Activated CD4-positive, alpha-beta T cell treated with anti-CD3 and anti-CD28 coated beads, Interleukin-2, Interleukin-4, amounts not matched to agents 100 ng/mL and 50 ng/mL, durations not matched to agents 16 hours and 8 hours (primary cell): ENCODE results near the gene ABCC1.
"Not testable (repeated sequence)": the region's sequence is repeated elsewhere in the genome, so short reads cannot be mapped to it uniquely, and the experiment has no call there.

ENCODE experiments used
- DNase-seq: peaks from one replicate; pipeline ENCODE4 v3.0.0-alpha.2; 2020; ENCODE audit warnings: low spot score

Gene ABCC1

DNA sequence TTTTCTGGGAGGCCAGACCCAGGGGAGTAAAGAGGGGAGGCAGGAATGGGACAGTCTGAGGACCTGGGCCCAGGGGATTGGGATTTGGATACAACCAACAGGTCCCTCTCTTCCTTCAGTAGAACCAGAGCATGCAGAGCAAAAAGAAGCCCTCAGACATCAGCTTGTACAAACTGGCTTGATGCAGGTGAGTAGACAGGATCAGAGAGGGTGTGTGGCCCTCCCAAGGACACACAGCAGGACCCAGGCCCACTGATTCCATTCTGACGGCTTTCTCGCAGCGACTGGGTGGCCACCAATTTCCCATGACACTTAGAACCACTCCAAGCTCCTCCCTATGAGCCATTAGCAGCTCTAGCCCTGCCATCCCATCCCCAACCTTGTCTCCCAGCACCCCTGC lies 210.2 kb downstream of the ABCC1 start:
- DNase-seq: no peak

DNA sequence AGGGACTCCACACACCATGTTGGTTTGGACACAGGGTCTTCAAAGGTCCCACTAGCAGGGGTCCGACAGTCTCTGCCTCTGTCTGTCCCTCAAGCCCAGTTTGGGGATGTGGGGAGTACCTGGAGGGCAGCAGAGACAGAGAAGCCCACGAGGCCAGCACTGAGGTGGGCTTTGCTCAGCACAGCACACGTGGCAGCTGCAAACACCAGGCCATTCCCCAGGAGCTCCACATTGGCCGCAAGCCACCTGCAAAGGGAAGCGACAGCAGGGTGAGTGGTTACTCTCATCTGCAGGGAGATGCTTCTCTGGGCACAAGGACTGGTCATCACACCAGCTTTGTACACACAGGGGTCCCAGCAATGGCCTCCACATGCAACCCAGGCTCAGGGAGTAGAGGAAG lies 211.9 kb downstream of the ABCC1 start:
- DNase-seq: no peak

DNA sequence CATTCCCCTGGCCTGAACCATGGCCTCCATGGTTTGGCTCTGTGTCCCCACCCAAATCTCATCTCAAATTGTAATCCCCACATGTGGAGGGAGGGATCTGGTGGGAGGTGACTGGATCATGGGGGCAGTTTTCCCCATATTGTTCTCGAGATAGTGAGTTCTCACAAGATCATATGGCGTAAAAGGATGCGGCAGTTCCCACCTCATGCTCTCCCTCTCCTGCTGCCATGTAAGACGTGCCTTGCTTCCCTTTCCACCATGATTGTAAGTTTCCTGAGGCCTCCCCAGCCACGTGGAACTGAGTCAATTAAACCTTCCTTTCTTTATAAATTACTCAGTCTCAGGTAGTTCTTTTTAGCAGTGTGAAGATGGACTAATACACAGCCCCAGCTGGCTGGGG lies 212.4 kb downstream of the ABCC1 start:
- not testable (repeated sequence) for DNase-seq

DNA sequence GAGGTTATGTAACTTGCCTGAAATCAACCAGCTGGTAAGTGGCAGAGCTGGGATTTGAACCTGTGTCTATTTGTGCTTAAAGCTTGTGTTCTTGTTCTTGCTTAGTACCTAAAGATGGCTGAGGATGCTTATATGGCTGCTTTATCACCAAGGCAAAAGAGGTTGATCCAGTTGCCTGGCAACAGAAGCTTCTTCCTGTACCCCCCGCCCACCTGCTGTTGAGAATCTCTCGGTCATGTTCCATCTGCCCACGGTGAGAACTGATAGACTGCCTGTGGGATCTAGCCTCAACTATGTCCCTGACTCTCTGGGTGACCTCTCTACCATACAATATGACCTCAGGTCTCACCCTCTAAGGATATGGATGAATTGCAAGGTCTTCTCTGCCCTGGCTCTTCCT lies 213.2 kb downstream of the ABCC1 start:
- DNase-seq: no peak

DNA sequence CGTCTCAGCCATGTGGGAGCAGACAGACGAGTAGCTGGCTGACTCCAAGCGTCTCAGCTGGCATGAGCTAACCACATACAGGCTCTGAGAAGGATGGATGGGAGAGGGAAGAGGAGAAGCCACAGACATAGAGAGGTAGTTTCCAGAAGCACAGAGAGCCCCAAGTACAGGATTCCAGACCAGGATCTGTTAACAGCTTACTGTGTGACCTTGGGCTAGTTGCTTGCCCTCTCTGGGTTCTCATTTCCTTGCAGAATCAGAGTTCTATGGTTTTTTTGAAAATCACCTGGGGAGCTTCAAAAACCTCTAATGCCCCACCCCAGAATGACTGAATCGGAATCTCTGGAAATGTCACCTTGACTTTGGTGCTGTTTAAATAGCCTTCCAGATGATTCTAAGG lies 213.7 kb downstream of the ABCC1 start:
- no peak for DNase-seq

DNA sequence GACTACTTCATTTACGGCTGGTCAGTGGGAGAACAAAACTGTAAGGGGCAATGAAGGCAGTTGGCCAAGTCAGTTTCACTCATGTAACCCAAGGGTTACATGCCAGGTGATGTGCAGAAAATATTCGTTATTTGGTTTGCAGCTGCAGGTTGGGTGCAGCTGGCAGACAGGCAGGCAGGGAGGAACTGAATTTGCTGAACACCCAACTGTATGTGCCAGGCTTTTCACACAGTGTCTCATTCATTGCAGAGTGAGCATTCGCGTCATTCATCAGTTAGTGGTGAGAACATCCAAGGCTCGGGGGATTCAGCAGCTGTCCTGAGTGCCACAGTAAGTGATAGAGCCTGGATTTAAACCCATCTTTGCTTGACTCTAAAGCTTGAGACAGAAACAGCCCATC lies 214.2 kb downstream of the ABCC1 start:
- DNase-seq: no peak

DNA sequence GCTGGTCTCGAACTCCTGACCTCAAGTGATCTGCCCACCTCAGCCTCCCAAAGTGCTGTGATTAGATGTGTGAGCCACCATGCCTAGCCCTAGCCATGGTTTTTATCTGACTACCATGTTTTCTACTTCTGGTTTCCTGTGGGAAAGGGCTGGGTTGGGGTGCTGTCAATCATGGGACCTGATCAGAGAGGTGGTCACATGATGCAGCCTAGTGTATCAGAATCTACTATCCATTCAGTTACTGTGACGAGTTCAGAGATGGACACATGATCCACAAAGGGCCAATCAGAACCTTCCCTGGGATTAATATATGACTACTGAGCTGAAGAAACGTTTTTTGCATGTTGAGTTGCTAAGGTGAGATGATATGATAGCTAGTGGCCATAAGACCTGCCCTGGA lies 214.8 kb downstream of the ABCC1 start:
- DNase-seq: no peak

DNA sequence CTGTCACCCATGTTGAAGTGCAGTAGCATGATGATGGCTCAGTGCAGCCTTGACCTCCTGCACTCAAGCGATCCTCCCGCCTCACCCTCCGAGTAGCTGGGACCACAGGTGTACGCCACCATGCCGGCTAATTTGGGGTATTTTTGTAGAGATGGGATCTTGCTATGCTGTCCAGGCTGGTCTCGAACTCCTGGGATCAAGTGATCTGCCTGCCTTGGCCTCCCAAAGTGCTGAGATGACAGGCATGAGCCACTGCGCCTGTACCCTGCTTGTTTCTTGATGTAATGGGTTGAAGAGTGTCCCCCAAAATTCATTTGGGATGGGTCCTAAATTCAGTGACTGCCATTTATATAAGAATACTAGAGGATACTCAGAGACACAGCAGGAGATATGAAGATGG lies 216.7 kb downstream of the ABCC1 start:
- no peak for DNase-seq

DNA sequence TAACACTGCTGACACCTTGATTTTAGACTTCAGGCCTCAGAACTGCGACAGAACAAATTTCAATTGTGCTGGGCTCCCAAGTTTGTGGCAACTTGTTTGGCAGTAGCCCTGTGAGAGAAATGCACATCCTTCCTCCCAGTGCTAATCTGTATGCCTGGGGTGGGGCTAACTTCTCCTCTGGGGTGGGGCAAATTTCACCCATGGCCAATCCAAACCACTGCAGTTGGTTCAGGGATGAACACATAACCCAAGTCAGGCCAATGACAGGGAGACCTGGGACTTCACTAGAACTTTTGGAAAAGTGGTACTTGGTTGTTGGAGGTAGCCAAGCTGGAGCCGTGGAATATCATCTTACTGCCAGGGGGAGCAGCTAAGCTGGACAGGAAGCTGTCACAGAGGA lies 217.5 kb downstream of the ABCC1 start:
- no peak for DNase-seq

DNA sequence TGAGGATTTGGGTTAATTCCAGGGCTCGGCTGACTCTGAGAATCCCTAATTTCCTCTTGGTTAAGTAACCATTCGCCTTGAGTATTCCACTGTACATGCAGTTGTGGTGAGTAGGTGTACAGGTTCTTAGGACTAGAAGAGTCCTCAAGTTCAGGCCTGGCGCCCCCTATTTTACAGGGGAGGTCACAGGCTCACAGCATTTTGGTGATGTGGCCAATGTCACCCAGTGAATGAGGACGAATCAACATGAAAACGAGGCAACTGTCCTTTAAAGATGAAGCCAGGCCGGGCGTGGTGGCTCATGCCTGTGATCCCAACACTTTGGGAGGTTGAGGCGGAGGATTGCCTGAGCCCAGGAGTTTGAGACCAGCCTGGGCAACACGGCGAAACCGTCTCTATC lies 218.5 kb downstream of the ABCC1 start:
- no peak for DNase-seq

DNA sequence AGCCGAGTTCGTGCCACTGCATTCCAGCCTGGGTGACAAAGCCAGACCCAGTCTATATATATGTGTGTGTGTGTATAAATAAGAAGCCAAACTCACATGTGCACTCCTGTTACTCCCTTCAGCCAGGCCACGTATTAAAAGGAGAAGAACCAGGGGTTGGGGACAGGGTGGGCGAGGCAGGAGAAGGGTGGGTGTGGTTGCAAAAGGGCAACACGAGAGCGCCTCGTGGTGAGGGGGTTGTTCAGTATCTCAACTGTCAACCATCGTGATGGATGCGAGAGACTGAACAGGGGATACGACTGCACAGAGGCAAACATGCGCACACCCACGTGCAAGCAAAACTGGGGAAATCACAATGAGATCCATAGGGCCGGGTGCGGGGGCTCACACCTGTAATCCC lies 219.0 kb downstream of the ABCC1 start:
- DNase-seq: no peak

DNA sequence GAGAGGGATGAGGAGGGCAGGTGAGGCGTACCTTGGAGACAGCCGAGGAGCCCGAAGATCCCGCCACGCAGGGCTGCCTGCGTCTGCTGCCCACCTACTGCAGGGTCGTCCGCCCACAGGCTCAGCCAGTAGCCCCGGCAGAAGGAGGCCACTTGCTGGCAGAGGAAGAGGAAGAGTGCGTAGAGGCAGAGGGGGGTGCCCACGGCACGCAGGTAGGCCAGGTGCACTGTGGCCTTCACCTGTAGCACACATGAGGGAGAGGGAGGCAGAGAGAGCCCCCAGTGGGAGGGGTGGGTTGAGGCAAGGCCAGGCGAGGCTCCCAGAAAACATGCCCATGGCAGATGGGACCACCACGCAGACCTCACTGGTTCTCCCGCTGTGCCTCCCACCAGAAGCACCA lies 220.2 kb downstream of the ABCC1 start:
- no peak for DNase-seq

DNA sequence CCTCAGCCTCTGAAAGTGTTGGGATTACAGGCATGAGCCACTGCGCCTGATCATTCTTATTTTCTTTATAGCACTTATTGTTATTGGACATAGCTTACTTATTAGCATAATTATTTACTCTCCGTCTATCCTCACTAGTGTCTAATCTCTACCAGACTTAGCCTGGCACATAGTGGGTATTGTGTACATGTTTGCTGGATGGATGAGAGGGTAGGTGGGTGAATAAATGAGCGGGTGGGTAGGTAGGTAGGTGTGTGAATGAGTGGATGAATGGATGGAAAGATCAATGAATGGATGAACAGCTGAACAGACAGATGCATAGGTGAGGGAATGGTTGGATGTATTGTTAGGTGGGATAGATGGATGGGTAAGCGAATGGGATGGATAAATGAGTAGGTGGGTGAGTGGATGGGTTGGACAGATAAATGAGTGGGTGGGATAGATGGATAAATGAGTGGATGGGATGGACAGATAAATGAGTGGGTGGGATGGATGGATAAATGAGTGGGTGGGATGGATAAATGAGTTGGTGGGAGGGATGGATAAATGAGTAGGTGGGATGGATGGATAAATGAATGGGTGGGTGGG lies 222.0 kb downstream of the ABCC1 start:
- DNase-seq: no peak

DNA sequence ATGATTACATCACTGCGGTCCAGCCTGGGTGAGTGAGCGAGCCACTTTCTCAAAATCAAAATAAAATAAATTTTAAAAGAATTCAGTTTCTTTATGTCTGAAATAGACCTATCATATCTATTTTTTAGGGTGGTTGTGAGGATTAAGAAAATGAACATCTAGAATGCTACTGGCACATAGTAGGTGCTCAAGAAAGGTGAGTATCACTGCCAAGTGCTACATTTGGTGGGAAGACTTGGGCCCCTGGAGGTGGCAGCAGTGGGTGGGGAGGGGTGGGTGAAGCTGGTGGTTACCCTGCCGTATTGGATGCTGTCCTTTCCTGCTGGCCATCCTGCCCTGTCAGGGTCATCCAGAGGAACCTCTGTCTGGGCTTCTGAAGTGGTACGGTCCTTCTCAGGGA lies 223.6 kb downstream of the ABCC1 start:
- DNase-seq: no peak

DNA sequence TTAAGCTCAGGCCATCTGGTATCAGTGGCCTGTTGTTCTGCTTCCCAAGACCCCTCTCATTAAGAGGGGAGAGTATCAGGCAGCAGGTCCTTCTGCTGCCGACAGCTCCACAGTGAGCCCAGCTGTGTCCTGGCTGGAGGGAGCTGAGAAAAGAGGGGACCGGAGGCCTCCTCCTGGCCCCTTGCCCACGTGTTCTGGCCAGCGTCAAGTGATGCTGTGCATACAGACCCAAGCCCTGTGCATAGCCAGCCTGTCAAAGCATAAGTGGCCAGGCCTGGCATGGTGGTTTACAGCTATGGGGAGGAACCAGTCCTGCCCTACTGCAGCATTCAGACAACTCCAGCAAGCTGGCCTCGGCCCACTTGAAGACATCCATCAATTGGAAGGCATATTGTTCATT lies 225.9 kb downstream of the ABCC1 start:
- no peak for DNase-seq

DNA sequence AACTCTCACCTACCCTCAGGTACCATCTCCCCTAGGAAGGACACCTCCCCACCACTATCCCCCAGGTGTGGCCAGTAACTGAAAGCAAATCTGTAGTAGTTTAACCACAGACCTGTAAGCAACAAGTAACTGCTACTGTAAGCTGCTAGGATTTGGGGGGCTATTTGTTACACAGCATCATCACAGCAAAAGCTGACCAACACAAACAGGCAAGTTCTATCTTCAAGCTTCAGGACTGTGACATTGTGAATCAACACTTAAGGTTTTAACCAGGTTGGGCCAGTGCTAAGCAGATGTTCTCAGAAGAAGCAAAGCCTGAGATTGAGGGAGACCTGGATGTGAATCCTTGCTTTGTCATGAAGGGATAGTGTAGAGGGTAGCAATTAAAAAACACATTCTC lies 226.9 kb downstream of the ABCC1 start:
- no peak for DNase-seq

DNA sequence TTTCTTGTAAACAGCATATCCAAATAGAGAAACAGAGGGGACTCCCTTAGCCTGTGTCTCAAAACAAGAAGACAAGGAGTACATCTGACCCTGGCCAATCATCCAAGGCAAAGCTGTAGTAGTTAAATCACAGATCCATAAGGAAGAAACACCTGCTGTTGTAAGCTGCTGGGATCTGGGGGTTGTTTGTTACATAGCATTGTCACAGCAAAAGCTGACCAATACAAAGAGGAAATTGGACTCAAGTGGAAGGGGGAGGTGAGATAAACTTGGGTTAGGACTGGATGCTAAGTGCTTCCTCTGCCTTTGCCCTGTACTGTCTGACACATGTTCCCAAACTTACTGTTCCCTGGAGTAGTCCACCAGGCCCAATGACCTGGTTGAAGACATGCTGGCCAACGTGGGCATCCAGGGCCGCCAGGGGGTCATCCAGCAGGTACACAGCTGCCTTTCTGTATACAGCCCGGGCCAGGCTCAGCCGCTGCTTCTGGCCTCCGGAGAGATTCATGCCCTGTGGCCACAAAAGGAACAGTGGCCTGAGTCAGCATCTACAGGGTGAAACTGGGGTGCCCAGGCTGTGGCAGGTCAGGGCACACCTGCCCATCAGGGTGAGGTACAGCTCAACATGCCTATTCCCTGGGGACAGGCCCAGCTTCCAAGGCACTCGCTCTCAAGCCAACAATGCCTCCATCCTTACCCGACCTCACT lies 229.2 kb downstream of the ABCC1 start:
- DNase-seq: no peak

DNA sequence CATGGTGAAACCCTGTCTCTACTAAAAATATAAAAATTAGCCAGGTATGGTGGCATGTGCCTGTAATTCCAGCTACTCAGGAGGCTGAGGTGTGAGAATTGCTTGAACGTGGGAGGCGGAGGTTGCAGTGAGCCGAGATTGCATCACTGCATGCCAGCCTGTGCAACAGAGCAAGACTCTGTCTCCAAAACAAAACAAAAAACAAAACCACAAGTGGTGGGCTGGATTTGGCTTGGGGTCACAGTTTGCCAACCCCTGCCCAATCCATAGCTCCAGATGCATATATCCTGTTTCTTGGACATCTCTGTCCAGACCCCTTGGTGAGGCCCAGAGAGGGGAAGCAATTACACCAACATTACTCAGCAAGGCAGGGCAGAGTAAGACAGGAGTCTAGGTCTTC lies 232.3 kb downstream of the ABCC1 start:
- not testable (repeated sequence) for DNase-seq

DNA sequence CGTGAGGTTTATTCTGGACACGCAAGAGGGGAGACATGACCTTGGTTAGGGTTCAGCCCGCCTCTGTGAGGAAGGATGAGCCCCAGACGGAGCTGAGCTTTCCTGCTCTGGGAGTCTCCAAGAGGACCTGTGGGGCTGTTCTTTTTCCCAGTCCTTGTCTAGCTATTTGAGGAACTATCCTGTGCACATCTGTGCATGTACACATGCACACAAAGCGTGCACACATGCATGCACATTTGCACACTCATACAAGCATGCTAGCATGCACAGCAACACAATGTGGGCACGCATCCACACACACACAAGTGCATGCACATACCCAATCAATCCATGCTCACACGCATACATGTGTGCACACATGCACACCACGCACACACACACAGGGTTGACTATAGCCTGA lies 233.5 kb downstream of the ABCC1 start:
- DNase-seq: no peak

DNA sequence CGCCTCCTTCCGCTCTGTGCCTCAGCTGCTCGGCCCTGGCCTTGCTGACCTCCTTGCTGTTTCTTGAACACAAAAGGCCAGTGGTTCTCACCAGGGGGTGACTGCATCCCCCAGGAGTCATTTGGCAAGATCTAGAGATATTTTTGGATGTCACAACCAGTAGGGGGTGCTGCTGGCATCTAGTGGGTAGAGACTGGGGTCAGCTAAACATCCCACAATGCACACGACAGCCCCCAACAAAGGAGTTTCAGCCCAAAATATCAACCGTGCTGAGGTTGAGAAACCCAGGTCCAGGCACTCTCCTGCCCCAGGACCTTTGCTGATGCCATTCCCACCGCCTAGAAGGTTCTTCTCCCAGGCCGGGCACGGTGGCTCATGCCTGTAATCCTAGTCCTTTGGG lies 234.1 kb downstream of the ABCC1 start:
- DNase-seq: no peak

DNA sequence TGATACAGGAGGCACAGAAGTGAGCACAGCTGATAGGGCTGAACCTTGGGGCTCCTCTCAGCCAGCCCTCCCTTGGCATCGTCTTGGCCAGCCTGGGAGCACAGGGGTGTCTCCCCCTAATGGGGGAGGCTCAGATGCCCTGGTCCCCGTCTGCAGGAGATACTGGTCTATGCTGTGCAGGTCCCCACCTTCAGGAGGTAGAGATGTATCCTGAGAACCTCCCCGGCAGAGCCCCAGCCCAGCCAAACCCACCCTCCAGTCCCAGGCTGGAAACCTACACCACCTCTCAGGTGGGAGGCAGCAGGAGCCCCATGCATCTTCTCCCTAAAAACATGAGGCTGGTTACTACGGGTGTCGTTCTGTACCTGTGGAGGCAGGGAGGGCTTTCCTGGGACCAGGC lies 235.2 kb downstream of the ABCC1 start:
- DNase-seq: no peak

DNA sequence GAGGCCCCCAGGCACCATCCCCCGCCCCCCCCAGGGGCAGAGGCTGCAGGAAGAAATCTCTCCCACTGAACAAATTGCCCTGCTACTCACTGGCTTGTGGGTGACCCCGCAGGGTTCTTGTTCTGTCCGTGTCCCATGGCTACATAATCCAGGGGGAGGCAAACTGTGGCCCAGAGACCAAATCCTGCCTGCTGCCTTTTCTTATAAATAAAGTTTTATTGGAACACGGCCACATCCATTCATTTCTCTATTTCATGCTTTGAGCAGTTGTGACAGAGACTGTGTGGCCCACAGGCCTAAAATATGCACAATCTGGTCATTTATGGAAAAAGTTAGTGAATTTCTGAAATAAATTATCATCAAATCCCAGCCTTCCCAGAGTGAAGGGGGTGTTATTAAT lies 235.7 kb downstream of the ABCC1 start:
- DNase-seq: no peak

DNA sequence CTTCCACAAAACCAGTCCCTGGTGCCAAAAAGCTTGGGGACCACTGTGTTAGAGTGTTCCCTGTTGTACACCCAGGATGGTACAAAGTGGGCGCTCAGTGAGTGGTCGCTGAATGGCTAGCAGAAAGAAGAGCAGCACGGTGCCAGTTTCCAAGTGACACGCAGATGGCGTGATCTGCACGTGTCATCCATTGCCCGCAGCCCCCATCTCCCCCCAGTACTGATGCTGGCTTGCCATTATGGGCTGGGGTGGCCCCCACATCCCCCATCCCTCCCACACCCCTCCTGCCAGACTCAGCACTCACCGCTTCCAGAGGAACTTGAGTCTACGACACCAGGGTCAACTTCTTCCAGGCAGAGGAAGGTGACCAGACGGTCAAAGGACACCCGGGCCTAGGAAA lies 237.4 kb downstream of the ABCC1 start:
- no peak for DNase-seq

DNA sequence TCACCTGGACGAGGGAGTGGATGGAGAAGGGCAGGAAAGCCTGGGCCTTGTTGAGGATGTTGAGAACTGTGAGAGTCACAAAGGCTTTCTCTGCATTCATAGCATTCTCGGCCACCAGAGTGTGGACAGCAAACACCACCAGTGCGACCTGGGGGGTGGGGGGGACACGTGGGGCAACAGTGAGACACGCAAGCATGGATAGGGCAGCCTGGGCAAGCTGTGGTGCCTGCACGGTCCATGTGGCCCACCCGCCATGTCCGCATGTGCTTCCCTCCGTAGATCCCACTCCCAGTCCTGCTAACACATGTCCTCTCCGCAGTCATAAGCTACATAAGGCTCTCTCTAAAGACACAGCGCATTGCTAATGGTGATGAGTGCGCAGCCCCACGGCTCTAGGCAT lies 239.4 kb downstream of the ABCC1 start:
- DNase-seq: no peak
